Esophagus squamous epithelium (tissue), 5 donors: ENCODE results near the gene ISG15. TPM values are rescaled to one million over a fixed set of nuclear protein-coding genes. Genes with fewer than 3 reads are reported as not detected.

Source experiments
- DNase-seq: peaks from one replicate; lab custom pipeline; 2025; lab: John Stamatoyannopoulos, UW
- H3K27ac ChIP-seq, 4 donors: fragments of 200-600 bp; sonication (generic); one replicate each; pipeline ENCODE4 v1.5.1; 2016 to 2019; ENCODE audit warnings: mild to moderate bottlenecking in 1 of 4
- H3K27me3 ChIP-seq, 4 donors: fragments of 200-600 bp; sonication (generic); 1 replicate in 3 of 4; 2 replicates in 1 of 4; pipeline versions ENCODE4 v1.5.1 to v1.6.0; 2017 to 2021; ENCODE audit warnings: antibody characterized with exemption in 1 of 4
- H3K36me3 ChIP-seq, 3 donors: fragments of 200-600 bp; sonication (generic); one replicate each; pipeline ENCODE4 v1.5.1; 2016 to 2019
- H3K4me1 ChIP-seq, 3 donors: fragments of 200-600 bp; sonication (generic); one replicate each; pipeline ENCODE4 v1.5.1; 2017 to 2019
- H3K4me3 ChIP-seq, 4 donors: fragments of 200-600 bp; sonication (generic); 1 replicate in 3 of 4; 2 replicates in 1 of 4; pipeline ENCODE4 v1.5.1; 2016 to 2019; ENCODE audit warnings: mild to moderate bottlenecking in 2 of 4, moderate library complexity in 1 of 4
- H3K9me3 ChIP-seq, 3 donors: fragments of 200-600 bp; sonication (generic); one replicate each; pipeline ENCODE4 v1.5.1; 2016 to 2019
- CTCF ChIP-seq, 6 experiments: fragments of 450-650 bp in 4 of 6; fragments of 200-600 bp in 2 of 6; sonication (generic) in 2 of 6; IDR thresholded peaks; one replicate each; pipeline ENCODE4 v1.5.1; 2016 to 2019; ENCODE audit warnings: antibody characterized with exemption in 6 of 6, mild to moderate bottlenecking in 4 of 6, moderate library complexity in 4 of 6
- POLR2A ChIP-seq, 4 donors: fragments of 450-650 bp; IDR thresholded peaks; one replicate each; pipeline ENCODE4 v1.6.1; 2017; ENCODE audit warnings: antibody characterized with exemption in 4 of 4, mild to moderate bottlenecking in 4 of 4, moderate library complexity in 3 of 4
- WGBS, 2 donors: methylation state at CpG; one replicate each; pipeline ENCODE4 v1.1.5; 2018; 5-methylcytosine and 5-hydroxymethylcytosine counted together
- intact Hi-C: fragments of 100-400 bp; cut with DNase I; formaldehyde crosslinking; loops from one replicate; pipeline ENCODE4 v1.15.0; 2022
- total RNA-seq, 4 donors: library from RNA; depleted of rRNA; stranded (reverse); fragments of >200 nt; gene quantifications; one replicate each; pipeline ENCODE4 v1.1.0, GENCODE V29; 2016
- donor health status: DM: yes; HTN: yes; CAD: no.

Gene ISG15
- total RNA-seq, 4 donors from 2014 or later: 7.2 to 44.3 (median 10.3) TPM

DNA sequence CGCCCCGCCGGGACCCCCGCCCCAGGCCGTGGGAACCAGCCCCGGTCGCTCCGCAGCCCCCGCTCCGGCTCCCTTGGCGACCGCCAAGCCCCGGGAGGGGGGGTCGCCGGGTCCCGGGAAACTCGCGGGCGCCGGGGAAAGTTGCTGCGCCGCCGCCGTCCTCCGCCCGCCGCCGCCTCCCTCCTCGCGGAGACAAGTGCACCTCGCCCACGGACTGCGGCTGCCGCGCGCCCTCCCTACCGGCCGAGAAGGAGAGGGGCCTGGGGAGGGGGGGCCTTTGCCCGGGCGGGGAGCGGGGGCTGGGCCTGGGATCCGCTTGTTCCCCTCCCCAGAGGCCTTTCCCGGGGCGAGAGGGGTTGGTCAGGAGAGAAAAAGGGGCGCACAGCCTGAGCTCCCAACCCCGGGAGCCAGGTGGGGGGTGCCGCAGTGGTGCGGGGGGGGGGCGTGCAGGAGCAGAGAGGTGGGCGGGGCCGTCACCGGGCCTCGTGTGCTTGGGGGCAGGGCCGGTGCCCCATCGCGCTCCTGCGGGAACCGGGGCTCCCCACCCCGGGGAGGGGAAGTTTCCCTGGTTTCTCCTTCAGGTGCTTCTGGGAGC, 7.2 kb downstream of the ISG15 start:
- peaks cover 35 to 61% (median 36%) of the 10 kb centered on the region in 3 donors for H3K4me1 ChIP-seq
- no peaks in the 10 kb centered on the region for H3K36me3 ChIP-seq
- TF ChIP-seq CTCF (IDR thresholded peaks at IDR 0.05) (no peak), POLR2A (IDR thresholded peaks at IDR 0.05) (no peak)
- WGBS, 2 donors: 0% methylated on average over 1 of the region's 59 CpGs; no CpG with 5 or more reads in 1 of the 2 donors
- peak overlapping the region; percentile 65 to 90 (median 82) for H3K4me3 ChIP-seq
- intact Hi-C loops: no loop called here
- peak overlapping the region; percentile 87 to 97 (median 96) for H3K27ac ChIP-seq
- no peaks in the 10 kb centered on the region for H3K9me3 ChIP-seq
- DNase-seq: no peak
- H3K27me3 ChIP-seq: peaks cover 0 to 11% (median 0%) of the 10 kb centered on the region in 4 donors

- Histone ChIP-seq H3K36me3 (no peaks in the 10 kb centered on the region), H3K4me3 (peak overlapping the region; percentile 65 to 90 (median 82)), H3K27ac (peak overlapping the region; percentile 64 to 97 (median 90)), H3K27me3 (peaks cover 0 to 11% (median 0%) of the 10 kb centered on the region in 4 donors), H3K9me3 (no peaks in the 10 kb centered on the region), H3K4me1 (peaks cover 36 to 69% (median 40%) of the 10 kb centered on the region in 3 donors)
- no peak for DNase-seq
- intact Hi-C loops: no loop called here
- WGBS, 2 donors: 14% methylated on average over 2 of the region's 33 CpGs; no CpG with 5 or more reads in 1 of the 2 donors
- TF ChIP-seq CTCF (IDR thresholded peaks at IDR 0.05) (no peak), POLR2A (IDR thresholded peaks at IDR 0.05) (no peak)
These were observed 8.0 kb downstream of the ISG15 start for GRCh38 chr1:1021010-1021919.

DNA sequence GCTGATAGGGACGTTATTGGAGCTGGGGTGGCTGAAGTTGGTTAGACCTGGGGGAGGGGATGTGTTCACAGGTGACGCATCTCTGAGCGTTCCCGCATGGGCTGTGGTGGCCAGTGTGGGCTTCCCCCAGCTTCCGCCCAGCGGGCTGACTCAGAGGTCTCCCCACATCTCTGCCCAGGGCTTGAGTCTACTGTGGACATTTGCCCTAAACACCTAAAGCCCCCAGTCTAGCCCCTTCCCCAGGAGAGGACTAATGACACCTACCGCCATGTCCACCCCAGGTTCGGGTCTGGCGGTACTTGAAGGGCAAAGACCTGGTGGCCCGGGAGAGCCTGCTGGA, 8.6 kb downstream of the ISG15 start:
- intact Hi-C loops: no loop called here
- Histone ChIP-seq H3K36me3 (no peaks in the 10 kb centered on the region), H3K27ac (peak overlapping the region; percentile 64 to 97 (median 90)), H3K27me3 (peaks cover 0 to 11% (median 0%) of the 10 kb centered on the region in 4 donors), H3K4me1 (peaks cover 36 to 75% (median 45%) of the 10 kb centered on the region in 3 donors), H3K9me3 (no peaks in the 10 kb centered on the region), H3K4me3 (peak overlapping the region in 2 of 4 donors; percentile 81 to 83)
- 100% methylated on average over 1 of the region's 10 CpGs; no CpG with 5 or more reads in 1 of the 2 donors for WGBS, 2 donors
- no peak for DNase-seq
- TF ChIP-seq POLR2A (IDR thresholded peaks at IDR 0.05) (no peak), CTCF (IDR thresholded peaks at IDR 0.05) (no peak)

- no peak overlapping the region for H3K27ac ChIP-seq
- intact Hi-C loops: no loop called here
- peaks cover 36 to 76% (median 47%) of the 10 kb centered on the region in 3 donors for H3K4me1 ChIP-seq
- H3K27me3 ChIP-seq: peaks cover 0 to 11% (median 0%) of the 10 kb centered on the region in 4 donors
- peaks cover 0 to 3% (median 0%) of the 10 kb centered on the region in 3 donors for H3K36me3 ChIP-seq
- H3K4me3 ChIP-seq: no peak overlapping the region
- TF ChIP-seq POLR2A (IDR thresholded peaks at IDR 0.05) (no peak), CTCF (IDR thresholded peaks at IDR 0.05) (no peak)
- no peak for DNase-seq
- 0 to 67% methylated on average over 1 to 3 of the region's 27 CpGs for WGBS, 2 donors
- H3K9me3 ChIP-seq: no peaks in the 10 kb centered on the region
These were observed 9.2 kb downstream of the ISG15 start for GRCh38 chr1:1022302-1023009.
